ENCODE measurements around the gene PRAMEF18.
"Not testable (repeated sequence)": the region's sequence is repeated elsewhere in the genome, so short reads cannot be mapped to it uniquely, and the experiment has no call there.

Gene PRAMEF18, protein sequence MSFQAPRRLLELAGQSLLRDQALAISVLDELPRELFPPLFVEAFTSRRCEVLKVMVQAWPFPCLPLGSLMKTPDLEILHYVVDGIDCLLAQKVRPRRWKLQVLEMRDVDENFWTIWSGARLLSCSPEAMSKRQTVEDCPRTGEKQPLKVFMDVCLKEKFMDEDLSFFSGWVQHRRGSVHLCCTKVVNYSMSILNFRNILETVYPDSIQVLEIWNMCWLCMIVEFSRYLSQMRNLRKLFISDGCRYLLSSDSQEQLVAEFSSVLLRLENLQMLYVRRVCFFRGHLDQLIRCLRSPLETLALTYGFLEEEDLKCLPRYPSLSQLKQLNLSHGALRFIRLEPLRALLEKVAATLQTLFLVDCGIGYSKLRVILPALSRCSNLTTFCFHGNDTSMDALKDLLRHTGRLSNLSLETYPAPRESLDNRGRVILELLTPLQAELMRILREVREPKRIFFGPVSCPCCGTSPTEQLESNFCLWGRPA

DNA sequence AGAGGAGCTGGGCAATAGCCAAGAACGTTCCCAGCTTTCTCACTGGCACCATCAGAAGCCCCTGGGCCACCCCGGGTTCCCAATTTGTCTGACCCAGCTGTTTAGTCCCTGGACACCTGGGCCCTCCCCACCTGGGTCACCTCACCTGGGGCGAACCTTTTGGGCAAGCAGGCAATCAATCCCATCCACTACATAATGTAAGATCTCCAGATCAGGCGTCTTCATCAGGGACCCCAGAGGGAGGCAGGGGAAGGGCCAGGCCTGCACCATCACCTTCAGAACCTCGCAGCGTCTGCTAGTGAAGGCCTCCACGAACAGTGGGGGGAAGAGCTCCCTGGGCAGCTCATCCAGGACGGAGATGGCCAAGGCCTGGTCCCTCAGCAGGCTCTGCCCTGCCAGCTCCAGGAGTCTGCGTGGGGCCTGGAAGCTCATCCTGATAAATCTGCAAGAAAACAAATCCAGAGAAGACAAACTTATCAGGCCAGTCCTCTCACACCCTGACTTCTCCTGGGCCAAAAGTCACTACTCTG, at the start of gene PRAMEF18:
TSS of gene PRAMEF18 (minus strand) at position 480 of the 530 bp plus-strand sequence. CDS start at position 432, 48 bp downstream.
- not testable (repeated sequence) for H3K4me3 ChIP-seq (ENCODE audit: low read depth, low read length)

- not testable (repeated sequence) for H3K4me3 ChIP-seq (ENCODE audit: low read depth, low read length)
Measured at GRCh38 chr1:13265124-13265523, 39.2 kb upstream of the PRAMEF18 start.

DNA sequence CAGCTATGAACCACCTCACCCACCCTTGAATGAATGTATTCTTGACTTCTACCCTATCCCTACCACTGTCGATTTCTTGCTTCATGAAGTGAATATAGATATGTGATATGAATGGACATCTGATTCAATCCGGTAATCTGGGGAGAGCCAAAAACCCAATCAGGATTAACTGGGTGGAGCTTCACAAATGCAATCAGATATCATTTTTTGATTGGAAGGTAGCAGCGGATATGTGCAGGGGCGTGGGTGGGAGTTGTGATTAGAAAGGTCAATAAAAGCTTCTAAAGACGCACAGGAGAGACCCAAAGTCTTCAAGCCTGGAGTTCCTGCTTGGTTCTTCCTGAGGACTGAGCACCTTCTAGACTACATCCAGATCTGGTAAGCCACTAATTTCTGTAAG, 27.9 kb upstream of the PRAMEF18 start, which contains the start of gene PRAMEF5:
TSS of gene PRAMEF5 (plus strand) at position 301 of the 400 bp plus-strand sequence. CDS start 5,071 bp downstream, outside the sequence.
- not testable (repeated sequence) for H3K4me3 ChIP-seq (ENCODE audit: low read depth, low read length)

DNA sequence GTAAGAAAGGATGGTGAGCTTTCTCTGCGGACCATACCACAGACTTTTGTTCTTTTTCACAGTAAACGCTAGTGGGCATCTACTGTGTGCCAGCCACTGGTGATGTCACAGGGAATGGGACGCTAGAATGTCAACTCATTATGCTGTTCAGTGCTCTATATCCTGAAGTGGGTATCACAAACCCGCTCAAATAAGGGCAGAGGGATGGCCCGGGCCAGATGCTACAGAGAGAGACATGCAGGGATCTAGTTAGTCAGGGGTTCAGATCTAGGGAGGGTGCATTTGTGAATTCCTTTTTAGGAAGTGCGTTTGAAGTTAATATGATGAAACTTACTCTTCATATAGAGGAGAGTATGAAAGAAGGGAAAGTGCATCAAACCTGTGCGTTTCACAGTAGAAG, 21.2 kb upstream of the PRAMEF18 start:
- H3K4me3 ChIP-seq (ENCODE audit: low read depth, low read length): not testable (repeated sequence)

DNA sequence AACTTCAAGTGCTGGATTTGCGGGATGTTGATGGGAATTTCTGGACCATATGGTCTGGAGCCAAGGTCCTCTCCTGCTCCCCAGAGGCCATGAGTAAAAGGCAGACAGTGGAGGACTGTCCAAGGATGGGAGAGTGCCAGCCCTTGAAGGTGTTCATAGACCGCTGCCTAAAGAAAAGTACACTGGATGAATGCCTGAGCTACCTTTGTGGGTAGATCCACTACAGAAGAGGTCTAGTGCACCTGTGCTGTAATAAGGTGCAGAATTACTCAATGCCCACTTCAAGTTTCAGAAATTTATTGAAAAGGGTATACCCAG, 20.6 kb upstream of the PRAMEF18 start:
- not testable (repeated sequence) for H3K4me3 ChIP-seq (ENCODE audit: low read depth, low read length)

DNA sequence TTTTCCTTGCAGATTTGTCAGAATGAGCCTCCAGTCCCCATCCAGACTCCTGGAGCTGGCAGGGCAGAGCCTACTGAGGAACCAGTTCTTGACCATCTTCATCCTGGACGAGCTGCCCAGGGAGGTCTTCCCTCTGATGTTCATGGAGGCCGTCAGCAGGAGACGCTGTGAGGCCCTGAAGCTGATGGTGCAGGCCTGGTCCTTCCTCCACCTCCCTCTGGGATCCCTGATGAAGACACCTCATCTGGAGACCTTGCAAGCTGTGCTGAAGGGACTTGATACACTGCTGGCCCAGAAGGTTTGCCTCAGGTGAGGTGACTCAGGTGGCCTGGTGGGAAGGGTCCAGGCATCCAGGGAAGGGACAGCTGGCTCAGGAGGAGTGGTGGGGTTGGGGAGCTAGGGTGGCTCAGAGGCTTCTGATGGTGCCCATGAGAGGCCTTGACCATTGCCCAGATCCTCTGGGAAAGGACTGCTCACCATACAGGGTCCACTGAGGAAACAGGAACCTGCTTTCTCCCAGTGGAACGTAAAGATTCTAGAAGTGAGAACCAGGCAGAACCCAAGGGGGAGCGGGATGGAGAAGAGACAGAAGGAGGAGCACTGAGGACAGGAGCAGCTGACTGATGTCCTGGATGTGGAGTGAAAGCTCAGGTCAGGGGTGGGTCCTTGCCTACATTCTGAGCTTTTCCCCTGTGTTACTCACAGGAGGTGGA, 20.0 kb upstream of the PRAMEF18 start:
- not testable (repeated sequence) for H3K4me3 ChIP-seq (ENCODE audit: low read depth, low read length)

GRCh38 chr1:13243536-13244263, 17.7 kb upstream of the PRAMEF18 start:
- H3K4me3 ChIP-seq (ENCODE audit: low read depth, low read length): not testable (repeated sequence)

DNA sequence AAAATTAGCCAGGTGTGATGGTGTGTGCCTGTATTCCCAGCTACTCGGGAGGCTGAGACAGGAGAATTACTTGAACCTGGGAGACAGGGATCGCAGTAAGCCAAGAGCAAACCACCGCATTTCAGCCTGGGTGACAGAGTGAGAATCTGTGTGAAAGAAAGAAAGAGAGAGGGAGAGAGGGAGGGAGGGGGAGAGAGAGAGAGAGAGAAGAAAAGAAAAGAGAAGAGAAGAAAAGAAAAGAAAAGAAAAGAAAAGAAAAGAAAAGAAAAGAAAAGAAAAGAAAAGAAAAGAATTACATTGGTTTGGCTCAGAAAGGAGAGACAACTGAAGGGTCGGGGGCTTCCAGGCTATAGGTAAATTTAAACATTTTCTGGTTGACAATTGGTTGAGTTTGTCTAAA, 13.7 kb upstream of the PRAMEF18 start:
- not testable (repeated sequence) for H3K4me3 ChIP-seq (ENCODE audit: low read depth, low read length)

DNA sequence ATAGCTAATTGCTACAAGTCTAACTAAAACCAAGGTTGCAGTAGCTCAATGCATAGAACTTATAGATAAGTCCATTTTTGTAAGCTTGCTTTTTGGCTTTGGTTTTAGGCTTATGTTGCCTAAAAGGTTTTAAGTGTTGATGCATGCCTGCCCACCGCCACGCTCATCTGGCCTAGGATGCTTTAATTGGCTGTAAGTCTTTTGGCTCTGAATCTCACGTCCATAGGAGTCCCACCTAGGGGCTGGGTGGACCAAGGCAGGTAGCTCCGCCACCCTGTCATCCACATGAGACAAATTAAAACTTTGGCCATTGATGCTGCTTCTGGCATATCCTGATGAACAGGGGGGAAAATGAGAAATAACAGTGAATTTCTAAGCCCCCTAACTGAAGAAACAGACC, 11.6 kb upstream of the PRAMEF18 start:
- not testable (repeated sequence) for H3K4me3 ChIP-seq (ENCODE audit: low read depth, low read length)

GRCh38 chr1:13234057-13234456, 8.1 kb upstream of the PRAMEF18 start:
- not testable (repeated sequence) for H3K4me3 ChIP-seq (ENCODE audit: low read depth, low read length)

GRCh38 chr1:13232056-13232455, 6.1 kb upstream of the PRAMEF18 start:
- H3K4me3 ChIP-seq (ENCODE audit: low read depth, low read length): not testable (repeated sequence)

DNA sequence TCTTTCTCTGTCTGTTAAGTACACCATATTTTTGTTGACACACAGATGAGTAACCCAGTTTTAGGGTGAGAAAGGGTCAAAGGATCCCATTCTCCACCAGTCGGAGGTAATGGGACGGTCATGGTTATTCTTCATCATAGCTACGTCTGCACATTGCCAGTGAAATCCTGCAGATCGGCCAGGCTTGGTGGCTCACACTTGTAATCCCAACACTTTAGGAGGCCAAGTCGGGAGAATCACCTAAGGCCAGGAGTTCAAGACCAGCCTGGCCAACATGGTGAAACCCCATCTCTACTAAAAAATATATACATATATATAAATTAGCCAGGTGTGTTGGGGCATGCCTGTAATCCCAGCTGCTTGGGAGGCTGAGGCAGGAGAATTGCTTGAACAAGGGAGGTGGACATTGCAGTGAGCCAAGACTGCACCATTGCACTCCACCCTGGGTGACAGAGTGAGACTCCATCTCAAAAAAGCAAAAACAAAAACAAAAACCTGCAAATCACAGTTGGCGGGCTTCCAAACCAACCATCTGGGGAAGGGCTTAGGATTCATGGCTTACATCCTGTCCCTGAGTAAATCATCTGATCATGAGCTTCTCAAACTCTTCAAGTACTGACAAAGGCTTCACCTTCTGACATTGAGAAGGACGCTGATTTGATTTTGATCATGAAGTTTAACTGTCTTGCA, 5.3 kb upstream of the PRAMEF18 start:
- not testable (repeated sequence) for H3K4me3 ChIP-seq (ENCODE audit: low read depth, low read length)

DNA sequence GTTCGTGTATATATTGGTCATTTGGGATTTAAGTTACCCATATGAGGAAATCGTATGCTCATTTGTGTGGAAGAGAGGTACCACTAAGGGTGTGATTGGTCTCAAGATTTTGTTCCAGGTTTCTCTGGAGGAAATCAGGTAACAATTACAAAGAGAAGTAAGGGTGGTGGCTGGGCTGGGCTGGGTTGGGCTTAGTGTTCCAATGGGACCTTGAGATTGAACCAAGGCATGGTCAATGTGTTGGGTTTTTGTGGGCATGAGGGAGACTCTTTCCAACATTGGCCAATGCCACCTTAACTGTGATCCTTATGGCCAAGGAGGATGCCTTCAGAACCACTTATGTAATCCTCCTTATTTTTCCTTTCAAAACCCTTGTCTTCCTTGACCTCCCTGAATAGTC, 4.6 kb upstream of the PRAMEF18 start:
- not testable (repeated sequence) for H3K4me3 ChIP-seq (ENCODE audit: low read depth, low read length)

GRCh38 chr1:13230096-13230495, 4.1 kb upstream of the PRAMEF18 start:
- H3K4me3 ChIP-seq (ENCODE audit: low read depth, low read length): not testable (repeated sequence)

GRCh38 chr1:13228343-13228781, 2.4 kb upstream of the PRAMEF18 start:
- TF ChIP-seq CTCF (IDR thresholded peaks at IDR 0.05; ENCODE audit: borderline replicate concordance, insufficient read depth, low read depth, low read length): peak; percentile 66; the same call in 1 of the 2 replicates
- H3K4me3 ChIP-seq (ENCODE audit: low read depth, low read length): no peak overlapping the region

DNA sequence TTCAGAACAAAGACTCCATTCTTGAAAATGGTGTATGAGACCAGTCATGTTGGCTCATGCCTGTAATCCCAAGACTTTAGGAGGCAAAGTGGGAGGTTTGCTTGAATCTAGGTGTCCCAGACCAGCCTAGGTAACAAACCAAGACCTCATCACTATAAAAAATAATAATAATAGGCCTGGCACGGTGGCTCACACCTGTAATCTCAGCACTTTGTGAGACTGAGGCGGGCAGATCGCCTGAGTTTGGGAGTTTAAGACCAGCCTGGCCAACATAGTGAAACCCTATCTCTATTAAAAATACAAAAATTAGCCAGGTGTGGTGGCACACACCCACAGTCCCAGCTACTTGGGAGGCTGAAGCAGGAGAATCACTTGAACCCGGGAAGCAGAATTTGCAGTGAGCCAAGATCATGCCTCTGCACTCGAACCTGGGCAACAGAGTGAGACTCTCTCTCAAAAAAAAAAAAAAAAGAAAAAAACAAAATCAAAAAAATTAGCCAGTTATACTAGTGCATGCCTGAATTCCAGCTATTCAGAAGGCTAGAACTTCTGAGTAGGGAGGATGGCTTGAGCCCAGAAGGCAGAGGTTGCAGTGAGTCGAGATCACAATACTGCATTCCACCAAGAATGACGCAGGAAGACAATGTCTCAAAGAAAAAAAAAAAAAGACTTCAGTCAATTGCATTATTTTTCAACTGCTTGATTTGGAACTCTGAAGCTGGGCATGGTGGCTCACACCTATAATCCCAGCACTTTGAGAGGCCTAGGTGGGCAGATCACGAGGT, 1.5 kb upstream of the PRAMEF18 start:
- H3K4me3 ChIP-seq (ENCODE audit: low read depth, low read length): not testable (repeated sequence)

Measured in GM12875 (cell line).